Transverse colon (tissue), 4 donors: ENCODE measurements around the gene IGFBP7. TPM values are rescaled to one million over a fixed set of nuclear protein-coding genes. Genes with fewer than 3 reads are reported as not detected.

Source experiments
- DNase-seq: peaks from one replicate; pipeline ENCODE4 v3.0.0-alpha.2; 2019
- H3K27ac ChIP-seq, 4 donors: fragments of 200-600 bp; sonication (generic); 2 replicates each; pipeline ENCODE4 v1.5.1; 2016 to 2018; ENCODE audit warnings: inconsistent platforms in 4 of 4
- H3K27me3 ChIP-seq: fragments of 200-600 bp; sonication (generic); 2 replicates; pipeline ENCODE4 v1.5.1; 2017; ENCODE audit warnings: inconsistent platforms
- H3K36me3 ChIP-seq, 4 donors: fragments of 200-600 bp; sonication (generic); 2 replicates each; pipeline ENCODE4 v1.5.1; 2017 to 2019; ENCODE audit warnings: inconsistent platforms in 4 of 4
- H3K4me1 ChIP-seq, 4 donors: fragments of 200-600 bp; sonication (generic); 2 replicates each; pipeline ENCODE4 v1.5.1; 2017 to 2020; ENCODE audit warnings: inconsistent platforms in 4 of 4
- H3K4me3 ChIP-seq, 4 donors: fragments of 200-600 bp; sonication (generic); 1 replicate in 1 of 4; 2 replicates in 3 of 4; pipeline versions ENCODE4 v1.5.1 to v1.6.1; 2017 to 2019; ENCODE audit warnings: inconsistent platforms in 4 of 4
- H3K9me3 ChIP-seq, 2 donors: fragments of 200-600 bp; sonication (generic); 2 replicates each; pipeline ENCODE4 v1.5.1; 2017 to 2019; ENCODE audit warnings: inconsistent platforms in 2 of 2
- CTCF ChIP-seq, 5 experiments: fragments of 200-600 bp in 3 of 5; fragments of 450-650 bp in 2 of 5; sonication (generic) in 3 of 5; IDR thresholded peaks; 1 replicate in 2 of 5; 2 replicates in 3 of 5; pipeline ENCODE4 v1.5.1; 2016 to 2017; ENCODE audit warnings: antibody characterized with exemption in 5 of 5, inconsistent platforms in 3 of 5, mild to moderate bottlenecking in 2 of 5, moderate library complexity in 1 of 5
- EP300 ChIP-seq: sonication (generic); formaldehyde crosslinking; IDR thresholded peaks from one replicate; pipeline ENCODE4 v1.6.1; 2017; ENCODE audit warnings: antibody characterized with exemption, low read depth
- POLR2A ChIP-seq: fragments of 450-650 bp; IDR thresholded peaks from one replicate; pipeline ENCODE4 v1.6.1; 2016; ENCODE audit warnings: antibody characterized with exemption, mild to moderate bottlenecking, moderate library complexity
- POLR2AphosphoS5 ChIP-seq, 3 donors: sonication (generic); formaldehyde crosslinking; IDR thresholded peaks; one replicate each; pipeline ENCODE4 v1.6.1; 2016; ENCODE audit warnings: antibody characterized with exemption in 3 of 3
- WGBS, 2 donors: methylation state at CpG; one replicate each; pipeline ENCODE4 v1.1.5; 2018; ENCODE audit warnings: low coverage in 1 of 2; 5-methylcytosine and 5-hydroxymethylcytosine counted together
- in situ Hi-C, 4 donors: fragments of 200-750 bp; cut with MboI; loops; one replicate each; pipeline versions ENCODE4 v1.15.0 to v1.15.1; 2017; ENCODE audit warnings: low sequenced_read_pairs in 3 of 4, low pct_ligation_motif_present in 1 of 4, low pct_unique_long_range_greater_than_20kb in 1 of 4
- intact Hi-C: fragments of 100-400 bp; cut with DNase I; formaldehyde crosslinking; loops from one replicate; pipeline ENCODE4 v1.15.1; 2023; ENCODE audit warnings: low total_unique reads
- total RNA-seq, 4 donors: library from RNA; depleted of rRNA; stranded (reverse); fragments of >200 nt; gene quantifications; one replicate each; pipeline ENCODE4 v1.1.0, GENCODE V29; 2016

The IGFBP7 gene
- total RNA-seq, 4 donors from 2014 or later: 96.1 to 646 (median 126) TPM

- in situ Hi-C loops: no loop called here
- Histone ChIP-seq H3K4me1 (peaks cover 2 to 41% (median 17%) of the 10 kb centered on the region in 4 donors), H3K27me3 (peaks cover 20% of the 10 kb centered on the region), H3K4me3 (no peak overlapping the region), H3K27ac (peak overlapping the region; percentile 79 to 88 (median 83)), H3K36me3 (no peaks in the 10 kb centered on the region), H3K9me3 (no peaks in the 10 kb centered on the region)
- TF ChIP-seq EP300 (no peak), POLR2A (no peak), POLR2AphosphoS5 (IDR thresholded peaks at IDR 0.05) (no peak), CTCF (IDR thresholded peaks at IDR 0.05) (no peak)
- 75 to 77% methylated on average over 2 to 4 of the region's 4 CpGs for WGBS, 2 donors
- intact Hi-C loops: no loop called here
- DNase-seq: no peak
Measured at GRCh38 chr4:57104706-57105560, 5.3 kb downstream of the IGFBP7 start.

GRCh38 chr4:57103051-57103450 lies 7.1 kb downstream of the IGFBP7 start:
- DNase-seq: no peak
- Histone ChIP-seq H3K36me3 (no peaks in the 10 kb centered on the region), H3K27me3 (peaks cover 1% of the 10 kb centered on the region), H3K27ac (peak overlapping the region; percentile 79 to 88 (median 83)), H3K9me3 (no peaks in the 10 kb centered on the region), H3K4me3 (no peak overlapping the region), H3K4me1 (peaks cover 9 to 41% (median 19%) of the 10 kb centered on the region in 4 donors)
- in situ Hi-C loops: no loop called here
- 76 to 89% methylated on average over 3 to 4 of the region's 4 CpGs for WGBS, 2 donors
- TF ChIP-seq POLR2AphosphoS5 (IDR thresholded peaks at IDR 0.05) (no peak), POLR2A (no peak), CTCF (IDR thresholded peaks at IDR 0.05) (no peak), EP300 (no peak)
- intact Hi-C loops: no loop called here

GRCh38 chr4:57102050-57102624 lies 8.0 kb downstream of the IGFBP7 start:
- peak in 1 of 3 donors; percentile 26 for TF ChIP-seq POLR2AphosphoS5 (IDR thresholded peaks at IDR 0.05)
- TF ChIP-seq EP300: no peak
- Histone ChIP-seq H3K4me1 (peaks cover 9 to 49% (median 22%) of the 10 kb centered on the region in 4 donors), H3K9me3 (no peaks in the 10 kb centered on the region), H3K36me3 (no peaks in the 10 kb centered on the region), H3K27ac (peak overlapping the region; percentile 79 to 88 (median 83)), H3K4me3 (no peak overlapping the region), H3K27me3 (no peaks in the 10 kb centered on the region)
- in situ Hi-C loops: no loop called here
- DNase-seq: peak; percentile 47
- intact Hi-C loops: no loop called here
- WGBS, 2 donors: 40 to 59% methylated on average over 3 to 4 of the region's 4 CpGs

GRCh38 chr4:57100979-57101651 lies 9.1 kb downstream of the IGFBP7 start:
- H3K27me3 ChIP-seq: no peaks in the 10 kb centered on the region
- in situ Hi-C loops: no loop called here
- peak overlapping the region; percentile 79 to 88 (median 83) for H3K27ac ChIP-seq
- TF ChIP-seq CTCF (IDR thresholded peaks at IDR 0.05) (no peak), EP300 (no peak), POLR2A (no peak), POLR2AphosphoS5 (IDR thresholded peaks at IDR 0.05) (no peak)
- 41 to 48% methylated on average over 3 to 4 of the region's 4 CpGs for WGBS, 2 donors
- peaks cover 9 to 52% (median 22%) of the 10 kb centered on the region in 4 donors for H3K4me1 ChIP-seq
- H3K36me3 ChIP-seq: no peaks in the 10 kb centered on the region
- intact Hi-C loops: no loop called here
- H3K9me3 ChIP-seq: no peaks in the 10 kb centered on the region
- DNase-seq: no peak
- H3K4me3 ChIP-seq: no peak overlapping the region
